HG03159 (cell line): ENCODE results near the gene APOA1.
"Not testable (repeated sequence)": the region's sequence is repeated elsewhere in the genome, so short reads cannot be mapped to it uniquely, and the experiment has no call there.

ENCODE experiments used
- ATAC-seq: cut with Tn5 transposase; IDR thresholded peaks from one replicate; pipeline ENCODE4 v1.9.1; 2021; ENCODE audit warnings: mild to moderate bottlenecking, moderate library complexity; ENCODE audit not compliant: unreplicated experiment

APOA1 gene

DNA sequence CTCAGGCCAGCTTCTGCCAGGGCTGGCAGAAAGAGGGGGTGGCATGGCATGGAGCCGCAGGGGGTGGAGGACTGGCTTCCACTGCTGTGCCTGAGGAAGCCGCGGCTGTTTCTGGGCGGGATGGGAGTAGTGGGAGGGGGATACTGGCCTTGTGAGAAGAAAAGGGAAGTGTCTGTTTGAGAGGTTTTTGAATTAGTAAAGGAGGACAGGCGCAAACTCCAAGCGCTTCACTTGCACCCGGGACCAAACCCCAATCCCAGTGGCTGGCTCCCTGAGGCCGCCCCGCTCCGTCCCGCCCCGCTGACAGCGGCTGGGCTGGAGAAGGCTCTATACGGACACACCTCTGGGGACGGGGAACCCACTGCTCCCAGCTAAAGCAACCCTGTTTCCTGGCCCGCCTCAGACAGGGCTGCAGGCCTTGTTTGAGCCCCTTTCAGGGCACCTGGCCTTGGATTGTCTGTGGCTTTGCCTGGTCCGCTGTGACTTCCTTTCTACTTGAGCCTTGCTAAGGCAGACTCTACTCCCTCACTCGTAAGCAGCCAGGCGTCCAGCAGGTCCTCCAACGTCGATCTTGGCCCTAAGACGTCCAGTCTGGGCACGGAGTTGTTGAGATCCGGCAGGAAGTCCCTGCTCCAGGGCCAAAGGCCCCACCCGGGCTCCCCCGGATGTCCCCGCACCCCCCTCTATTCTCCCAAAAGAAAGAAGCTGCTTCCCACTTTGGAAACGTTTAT is 2.2 kb downstream of the APOA1 start:
- peak; percentile 25 for ATAC-seq

GRCh38 chr11:116834535-116835041 is 2.8 kb downstream of the APOA1 start:
- not testable (repeated sequence) for ATAC-seq

DNA sequence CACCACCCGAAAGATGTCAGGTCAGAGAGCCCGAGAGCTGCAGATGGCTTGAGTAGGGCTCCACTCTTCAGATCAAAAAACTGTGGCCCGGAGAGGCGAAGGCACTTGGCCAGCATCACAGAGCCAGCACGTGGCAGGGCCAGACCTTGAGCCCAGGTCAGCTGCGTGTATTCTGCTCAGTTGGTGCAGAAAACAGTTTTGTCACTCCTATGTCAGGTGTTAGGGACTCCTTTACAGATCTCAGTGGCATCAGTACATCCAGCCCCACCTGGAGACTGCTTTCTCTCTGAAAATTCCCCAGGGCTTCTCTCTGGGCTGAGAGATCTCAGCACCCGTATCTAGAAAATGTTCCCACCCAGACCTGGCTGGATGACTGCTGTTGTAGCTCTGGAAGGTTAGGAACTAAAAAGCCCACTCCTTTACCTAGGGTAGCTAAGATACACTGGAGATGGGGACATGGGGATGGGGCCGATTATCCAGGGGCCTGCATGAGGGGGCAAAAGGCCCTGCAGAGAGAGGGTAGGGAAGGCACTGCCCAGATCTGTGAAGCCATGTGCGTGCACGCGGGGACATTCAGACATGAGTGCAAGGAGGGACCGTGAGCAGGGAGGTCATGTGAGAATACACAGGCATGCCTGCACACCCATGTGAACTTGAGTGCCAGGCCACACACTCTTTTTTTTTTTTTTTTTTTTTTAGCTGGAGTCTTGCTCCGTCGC is 3.4 kb downstream of the APOA1 start:
- ATAC-seq = no peak

DNA sequence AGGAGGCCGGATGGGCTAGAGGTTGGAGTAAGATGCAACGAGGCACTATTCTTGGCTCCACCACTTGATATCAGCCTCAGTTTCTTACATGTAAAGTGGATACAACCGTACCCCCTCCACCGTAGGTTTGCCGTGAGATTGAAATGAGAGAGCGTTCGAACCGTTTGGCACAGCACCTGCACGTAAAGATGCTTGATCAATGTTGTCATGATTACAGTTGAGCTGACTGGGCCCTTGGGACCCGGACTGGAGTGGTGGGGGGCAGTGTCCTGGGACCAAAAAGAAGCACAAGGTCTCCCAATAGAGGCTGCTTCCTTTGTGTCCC is 4.0 kb downstream of the APOA1 start:
- no peak for ATAC-seq

GRCh38 chr11:116832350-116833290 is 4.8 kb downstream of the APOA1 start:
- no peak for ATAC-seq

DNA sequence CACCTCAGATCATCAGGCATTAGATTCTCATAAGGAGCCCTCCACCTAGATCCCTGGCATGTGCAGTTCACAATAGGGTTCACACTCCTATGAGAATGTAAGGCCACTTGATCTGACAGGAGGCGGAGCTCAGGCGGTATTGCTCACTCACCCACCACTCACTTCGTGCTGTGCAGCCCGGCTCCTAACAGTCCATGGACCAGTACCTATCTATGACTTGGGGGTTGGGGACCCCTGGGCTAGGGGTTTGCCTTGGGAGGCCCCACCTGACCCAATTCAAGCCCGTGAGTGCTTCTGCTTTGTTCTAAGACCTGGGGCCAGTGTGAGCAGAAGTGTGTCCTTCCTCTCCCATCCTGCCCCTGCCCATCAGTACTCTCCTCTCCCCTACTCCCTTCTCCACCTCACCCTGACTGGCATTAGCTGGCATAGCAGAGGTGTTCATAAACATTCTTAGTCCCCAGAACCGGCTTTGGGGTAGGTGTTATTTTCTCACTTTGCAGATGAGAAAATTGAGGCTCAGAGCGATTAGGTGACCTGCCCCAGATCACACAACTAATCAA is 5.6 kb downstream of the APOA1 start:
- ATAC-seq = no peak

GRCh38 chr11:116830184-116830912 is 7.1 kb downstream of the APOA1 start:
- no peak for ATAC-seq

DNA sequence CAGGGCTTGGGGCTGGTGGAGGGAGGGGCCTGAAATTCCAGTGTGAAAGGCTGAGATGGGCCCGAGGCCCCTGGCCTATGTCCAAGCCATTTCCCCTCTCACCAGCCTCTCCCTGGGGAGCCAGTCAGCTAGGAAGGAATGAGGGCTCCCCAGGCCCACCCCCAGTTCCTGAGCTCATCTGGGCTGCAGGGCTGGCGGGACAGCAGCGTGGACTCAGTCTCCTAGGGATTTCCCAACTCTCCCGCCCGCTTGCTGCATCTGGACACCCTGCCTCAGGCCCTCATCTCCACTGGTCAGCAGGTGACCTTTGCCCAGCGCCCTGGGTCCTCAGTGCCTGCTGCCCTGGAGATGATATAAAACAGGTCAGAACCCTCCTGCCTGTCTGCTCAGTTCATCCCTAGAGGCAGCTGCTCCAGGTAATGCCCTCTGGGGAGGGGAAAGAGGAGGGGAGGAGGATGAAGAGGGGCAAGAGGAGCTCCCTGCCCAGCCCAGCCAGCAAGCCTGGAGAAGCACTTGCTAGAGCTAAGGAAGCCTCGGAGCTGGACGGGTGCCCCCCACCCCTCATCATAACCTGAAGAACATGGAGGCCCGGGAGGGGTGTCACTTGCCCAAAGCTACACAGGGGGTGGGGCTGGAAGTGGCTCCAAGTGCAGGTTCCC is 7.8 kb downstream of the APOA1 start, which contains the start of gene APOC3:
APOC3 (plus strand) TSS at position 383 of the 659 bp plus-strand sequence. CDS start 676 bp downstream, outside the sequence.
- ATAC-seq = no peak

DNA sequence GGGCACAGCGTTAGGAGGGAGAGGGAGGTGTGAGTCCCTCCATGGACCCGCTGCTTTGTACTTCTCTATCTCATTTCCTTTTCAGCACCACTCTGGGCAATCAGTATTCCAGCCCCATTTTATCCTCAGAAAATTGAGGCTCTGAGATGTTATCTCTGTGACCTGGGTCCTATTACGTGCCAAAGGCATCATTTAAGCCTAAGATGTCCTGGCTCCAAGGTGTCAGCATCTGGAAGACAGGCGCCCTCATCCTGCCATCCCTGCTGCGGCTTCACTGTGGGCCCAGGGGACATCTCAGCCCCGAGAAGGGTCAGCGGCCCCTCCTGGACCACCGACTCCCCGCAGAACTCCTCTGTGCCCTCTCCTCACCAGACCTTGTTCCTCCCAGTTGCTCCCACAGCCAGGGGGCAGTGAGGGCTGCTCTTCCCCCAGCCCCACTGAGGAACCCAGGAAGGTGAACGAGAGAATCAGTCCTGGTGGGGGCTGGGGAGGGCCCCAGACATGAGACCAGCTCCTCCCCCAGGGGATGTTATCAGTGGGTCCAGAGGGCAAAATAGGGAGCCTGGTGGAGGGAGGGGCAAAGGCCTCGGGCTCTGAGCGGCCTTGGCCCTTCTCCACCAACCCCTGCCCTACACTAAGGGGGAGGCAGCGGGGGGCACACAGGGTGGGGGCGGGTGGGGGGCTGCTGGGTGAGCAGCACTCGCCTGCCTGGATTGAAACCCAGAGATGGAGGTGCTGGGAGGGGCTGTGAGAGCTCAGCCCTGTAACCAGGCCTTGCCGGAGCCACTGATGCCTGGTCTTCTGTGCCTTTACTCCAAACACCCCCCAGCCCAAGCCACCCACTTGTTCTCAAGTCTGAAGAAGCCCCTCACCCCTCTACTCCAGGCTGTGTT is 8.5 kb downstream of the APOA1 start:
- ATAC-seq = no peak

GRCh38 chr11:116827461-116827860 is 10.0 kb downstream of the APOA1 start:
- ATAC-seq = no peak

- no peak for ATAC-seq
These were observed 10.5 kb downstream of the APOA1 start for GRCh38 chr11:116826751-116827431.

- no peak for ATAC-seq
These were observed 11.3 kb downstream of the APOA1 start for GRCh38 chr11:116825854-116826750.

DNA sequence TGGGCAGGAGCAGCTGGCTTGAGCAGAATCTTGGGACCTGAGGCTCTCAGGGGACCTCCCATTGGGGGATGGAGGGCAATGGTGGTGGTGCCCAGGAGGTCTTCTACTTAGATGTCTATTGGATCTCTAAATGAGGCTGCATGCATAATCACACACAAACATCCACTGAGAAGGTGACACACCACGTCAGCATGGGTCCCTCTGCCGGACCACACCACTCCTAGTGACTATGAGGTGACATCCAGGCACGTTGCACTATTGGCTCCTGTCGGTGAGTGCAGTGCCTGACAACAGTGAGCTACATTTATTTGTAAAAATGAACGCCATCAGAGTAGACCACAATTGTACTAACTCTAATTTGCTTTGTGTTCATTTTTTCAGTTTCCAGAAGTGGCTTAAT is 12.0 kb downstream of the APOA1 start:
- ATAC-seq = no peak

DNA sequence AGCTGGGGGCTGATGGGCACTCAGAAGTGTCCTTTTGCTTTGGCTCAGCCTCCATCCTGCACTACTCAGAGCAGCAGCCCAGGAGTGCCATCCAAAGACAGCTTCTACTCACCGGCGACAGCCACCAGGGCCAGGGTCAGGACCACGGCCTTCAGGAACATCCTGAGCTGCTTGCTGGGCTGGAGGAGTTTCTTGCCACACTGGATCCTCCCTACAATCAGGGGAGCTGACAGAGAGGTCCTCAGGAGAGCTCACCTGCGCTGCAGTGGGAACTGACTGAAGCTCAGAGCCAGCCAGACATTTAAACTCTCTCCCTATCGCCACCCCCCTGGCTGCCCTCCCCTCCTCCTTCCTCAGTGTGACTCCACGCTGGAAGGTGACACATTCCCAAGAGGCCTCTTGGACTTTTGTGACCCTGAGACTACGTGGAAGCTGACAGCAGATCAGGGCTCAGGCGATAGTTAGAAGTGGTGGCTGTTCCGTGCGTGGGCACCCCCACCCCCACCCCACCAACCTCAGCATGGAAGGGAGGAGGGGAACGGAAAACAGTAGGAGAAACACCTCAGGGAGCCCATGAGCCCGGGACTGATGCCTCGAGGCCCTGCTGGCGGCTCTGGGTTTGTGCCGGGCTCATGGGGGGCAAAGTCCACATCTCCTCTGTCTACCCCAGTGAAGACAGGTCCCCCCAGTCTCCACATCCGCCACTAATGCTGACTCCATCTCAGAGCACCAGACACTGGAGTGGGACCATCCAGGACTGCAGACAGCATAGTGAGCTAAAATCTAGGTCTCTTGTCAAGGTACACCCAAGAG is 14.2 kb downstream of the APOA1 start, which contains the start of gene APOA4:
APOA4 (minus strand) TSS at position 274 of the 813 bp plus-strand sequence; CDS start at position 161, 113 bp downstream.
- no peak for ATAC-seq

DNA sequence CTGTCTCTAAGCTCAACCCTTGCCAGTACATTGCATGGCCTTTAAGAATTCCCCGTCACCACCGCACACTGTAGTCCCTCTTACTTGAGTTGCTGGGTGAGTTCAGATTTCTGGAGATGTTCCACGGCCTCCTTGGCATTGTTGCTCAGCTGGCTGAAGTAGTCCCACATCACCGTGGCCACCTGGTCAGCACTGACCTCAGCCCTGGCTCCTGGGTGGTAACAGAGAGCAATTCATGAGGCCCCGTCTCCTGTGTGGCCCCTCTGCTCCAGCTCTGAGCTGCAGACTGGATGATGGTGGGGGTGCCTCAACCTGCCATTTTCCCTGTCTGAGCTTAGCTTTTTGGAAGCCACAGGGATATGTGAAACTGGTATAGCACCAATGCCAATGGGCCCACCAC is 14.8 kb downstream of the APOA1 start:
- ATAC-seq = no peak
